Endothelial cell of umbilical vein (primary cell): ENCODE data around the gene RBM47. TPM values are rescaled to one million over a fixed set of nuclear protein-coding genes. Genes with fewer than 3 reads are reported as not detected.

Experiments
- BruUV-seq: library from RNA; stranded (reverse); fragments of 400-500 nt; replicated peaks from 2 replicates; lab custom pipeline; 2021; lab: Mats Ljungman, UMichigan
- CTCF ChIA-PET: fragments of 300-600, 350-600 bp; sonication (Branson Sonifier 250); formaldehyde crosslinking; loops from one replicate; lab custom pipeline; 2021; ENCODE audit warnings: antibody characterized with exemption, inconsistent platforms; lab: Charles Lee
- POLR2A ChIA-PET: fragments of 300-600, 350-600 bp; sonication (Branson Sonifier 250); formaldehyde crosslinking; loops from one replicate; lab custom pipeline; 2021; ENCODE audit warnings: antibody characterized with exemption, inconsistent platforms; lab: Charles Lee
- DNase-seq: peaks from one replicate; pipeline ENCODE4 v3.0.0-alpha.2; 2011; ENCODE audit warnings: low read depth, low spot score
- FAIRE-seq: peaks from 2 replicates; lab custom pipeline; 2011; peaks lifted over from hg19 to GRCh38; lab: Jason Lieb, UNC
- H2AFZ ChIP-seq: 2 replicates; pipeline ENCODE4 v1.6.0; 2012; ENCODE audit warnings: low read depth, low read length, control low read depth, inconsistent platforms
- H3K27ac ChIP-seq: 2 replicates; pipeline ENCODE4 v1.5.1; 2011; ENCODE audit warnings: low read depth, mild to moderate bottlenecking, control low read depth, low read length, moderate library complexity; ENCODE audit not compliant: insufficient read depth
- H3K27me3 ChIP-seq, 2 experiments: 2 replicates each; pipeline versions ENCODE4 v1.6.0 to v1.6.1; 2011; ENCODE audit warnings: low read length in 2 of 2, mixed read lengths in 1 of 2; ENCODE audit not compliant: control insufficient read depth in 2 of 2, insufficient read depth in 2 of 2
- H3K36me3 ChIP-seq, 2 experiments: 2 replicates in 1 of 2; 3 replicates in 1 of 2; pipeline ENCODE4 v1.5.1; 2011; ENCODE audit warnings: low read length in 2 of 2, mild to moderate bottlenecking in 1 of 2, moderate library complexity in 1 of 2; ENCODE audit not compliant: control insufficient read depth in 2 of 2, insufficient read depth in 2 of 2; ENCODE audit errors: extremely low read depth in 1 of 2
- H3K4me1 ChIP-seq: 3 replicates; pipeline ENCODE4 v1.5.1; 2011; ENCODE audit warnings: mild to moderate bottlenecking, low read length; ENCODE audit not compliant: control insufficient read depth, insufficient read depth; ENCODE audit errors: extremely low read depth
- H3K4me2 ChIP-seq: 2 replicates; pipeline ENCODE4 v1.6.1; 2011; ENCODE audit warnings: low read length, control low read depth, mixed read lengths; ENCODE audit not compliant: insufficient read depth
- H3K4me3 ChIP-seq, 3 experiments: fragments of 200-600 bp in 1 of 3; sonication (generic), shearing (Covaris generic) in 1 of 3; replicated peaks in 1 of 3; 2 replicates each; pipeline ENCODE4 v1.5.1; 2011 to 2016; ENCODE audit warnings: control low read depth in 3 of 3, low read length in 3 of 3, mild to moderate bottlenecking in 2 of 3, inconsistent platforms in 1 of 3, low read depth in 1 of 3, moderate library complexity in 1 of 3; ENCODE audit not compliant: insufficient read depth in 1 of 3
- H3K79me2 ChIP-seq: 2 replicates; pipeline ENCODE4 v1.6.0; 2012; ENCODE audit warnings: low read length, inconsistent platforms; ENCODE audit not compliant: control insufficient read depth, insufficient read depth
- H3K9ac ChIP-seq: replicated peaks from 2 replicates; pipeline ENCODE3; 2011; ENCODE audit warnings: low read length, control low read depth; ENCODE audit not compliant: insufficient read depth; ENCODE audit errors: extremely low read depth
- H3K9me1 ChIP-seq: replicated peaks from 3 replicates; pipeline ENCODE4 v1.6.0; 2011; ENCODE audit warnings: mild to moderate bottlenecking, low read length; ENCODE audit not compliant: control insufficient read depth, insufficient read depth; ENCODE audit errors: extremely low read depth
- H3K9me3 ChIP-seq: replicated peaks from 2 replicates; pipeline ENCODE4 v1.5.1; 2012; ENCODE audit warnings: low read length, inconsistent platforms; ENCODE audit not compliant: control insufficient read depth, insufficient read depth
- H4K20me1 ChIP-seq: replicated peaks from 2 replicates; pipeline ENCODE3; 2011; ENCODE audit warnings: mild to moderate bottlenecking, low read length; ENCODE audit not compliant: control insufficient read depth, insufficient read depth; ENCODE audit errors: extremely low read depth
- EZH2 ChIP-seq: IDR thresholded peaks from 2 replicates; pipeline ENCODE4 v1.6.1; 2012; ENCODE audit warnings: borderline replicate concordance, low read depth, mild to moderate bottlenecking, moderate library complexity, low read length, inconsistent platforms; ENCODE audit not compliant: severe bottlenecking
- FOS ChIP-seq: IDR thresholded peaks from 2 replicates; pipeline ENCODE4 v1.6.1; 2011; ENCODE audit warnings: mild to moderate bottlenecking, low read length, moderate library complexity, borderline replicate concordance; ENCODE audit not compliant: insufficient read depth
- GATA2 ChIP-seq: IDR thresholded peaks from 2 replicates; pipeline ENCODE4 v1.7.0; 2011; ENCODE audit warnings: low read depth, mild to moderate bottlenecking, moderate library complexity, mixed read lengths, low read length; ENCODE audit not compliant: insufficient read length, insufficient read depth
- JUN ChIP-seq: IDR thresholded peaks from 2 replicates; pipeline ENCODE4 v1.6.1; 2011; ENCODE audit warnings: borderline replicate concordance, low read depth; ENCODE audit not compliant: insufficient read length, insufficient read depth
- MYC ChIP-seq: IDR thresholded peaks from one replicate; pipeline ENCODE4 v1.6.1; 2011; ENCODE audit warnings: mild to moderate bottlenecking, low read depth, low read length
- POLR2A ChIP-seq: IDR thresholded peaks from 2 replicates; pipeline ENCODE4 v1.6.1; 2012; ENCODE audit warnings: low read depth, mild to moderate bottlenecking, control low read depth, low read length
- POLR2AphosphoS5 ChIP-seq: IDR thresholded peaks from 2 replicates; pipeline ENCODE4 v1.6.1; 2012; ENCODE audit warnings: low read depth, mild to moderate bottlenecking, control low read depth, low read length, moderate library complexity; ENCODE audit not compliant: insufficient read depth
- dilution Hi-C: fragments of 300-500 bp; cut with MboI; formaldehyde crosslinking; loops from one replicate; pipeline ENCODE4 v1.15.0; 2019; ENCODE audit warnings: low sequenced_read_pairs; ENCODE audit not compliant: extremely low pct_ligation_motif_present
- intact Hi-C: fragments of 100-400 bp; cut with micrococcal nuclease; formaldehyde crosslinking; loops from one replicate; pipeline ENCODE4 v1.10.0; 2022
- polyA plus RNA-seq, 4 experiments: library from polyadenylated mRNA; depleted of rRNA in 3 of 4; stranded (reverse) in 3 of 4; unstranded in 1 of 4; fragments of >200 nt; gene quantifications; 2 replicates each; pipeline versions ENCODE4 v1.2.1 to v1.2.3, GENCODE V29; 2011 to 2012; ENCODE audit warnings: missing spikeins in 1 of 4
- total RNA-seq: library from RNA; stranded (reverse); gene quantifications from 2 replicates; pipeline ENCODE4 v1.2.3, GENCODE V29; 2021
- TF ChIP-seq, protein P1 (sequence below), 2 donors: IDR thresholded peaks; 1 replicate in 1 of 2; 2 replicates in 1 of 2; pipeline ENCODE4 v1.5.1; 2011; ENCODE audit warnings: low read length in 2 of 2, mild to moderate bottlenecking in 2 of 2, moderate library complexity in 2 of 2, control low read depth in 1 of 2, inconsistent platforms in 1 of 2, low read depth in 1 of 2; ENCODE audit not compliant: insufficient read depth in 1 of 2; ENCODE audit errors: extremely low read depth in 1 of 2
- TF ChIP-seq, protein P2 (sequence below): IDR thresholded peaks from 2 replicates; pipeline ENCODE4 v1.6.1; 2011; ENCODE audit not compliant: insufficient read depth, insufficient read length

RBM47 gene
- total and polyA plus RNA-seq, 2 donors (not counting 3 experiments of a cell fraction or from before 2014, with no cell fraction given) = not detected

DNA sequence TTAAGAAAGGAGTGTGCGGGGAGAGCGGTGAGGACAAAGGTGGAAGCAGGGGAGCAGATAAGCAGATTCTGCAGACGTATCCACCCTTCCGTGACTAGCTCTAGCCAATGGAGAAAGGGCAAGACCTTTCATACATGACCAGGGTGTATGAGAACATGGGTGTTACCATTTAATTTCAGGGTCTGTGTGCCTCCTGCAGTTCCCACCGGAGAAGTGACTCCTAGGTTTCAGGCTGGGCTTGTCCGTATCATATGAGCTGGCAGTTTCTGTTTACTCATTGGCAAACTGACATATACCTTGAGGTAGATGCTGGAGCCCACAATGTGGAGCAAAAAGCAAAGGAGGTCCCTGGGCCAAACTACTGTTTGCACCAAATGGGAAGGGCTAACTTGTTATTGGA is 6.8 kb downstream of the RBM47 start:
- Histone ChIP-seq H4K20me1 (no peaks in the 10 kb centered on the region), H2AFZ (no peak overlapping the region), H3K27me3 (peaks cover 17 to 20% of the 10 kb centered on the region in 2 experiments), H3K4me2 (no peak overlapping the region), H3K79me2 (no peaks in the 10 kb centered on the region), H3K36me3 (no peaks in the 10 kb centered on the region), H3K9me3 (no peaks in the 10 kb centered on the region), H3K9me1 (no peaks in the 10 kb centered on the region), H3K9ac (no peak overlapping the region), H3K27ac (no peak overlapping the region), H3K4me3 (no peak overlapping the region), H3K4me1 (no peaks in the 10 kb centered on the region)
- dilution Hi-C loops (no loop called here), intact Hi-C loops (no loop called here)
- ChIA-PET CTCF (no interaction called here), POLR2A (no interaction called here)
- no peak for FAIRE-seq
- no peak for TF ChIP-seq MYC
- TF ChIP-seq GATA2 = no peak
- TF ChIP-seq JUN = no peak
- no peak for TF ChIP-seq FOS
- TF ChIP-seq, protein P1, sequence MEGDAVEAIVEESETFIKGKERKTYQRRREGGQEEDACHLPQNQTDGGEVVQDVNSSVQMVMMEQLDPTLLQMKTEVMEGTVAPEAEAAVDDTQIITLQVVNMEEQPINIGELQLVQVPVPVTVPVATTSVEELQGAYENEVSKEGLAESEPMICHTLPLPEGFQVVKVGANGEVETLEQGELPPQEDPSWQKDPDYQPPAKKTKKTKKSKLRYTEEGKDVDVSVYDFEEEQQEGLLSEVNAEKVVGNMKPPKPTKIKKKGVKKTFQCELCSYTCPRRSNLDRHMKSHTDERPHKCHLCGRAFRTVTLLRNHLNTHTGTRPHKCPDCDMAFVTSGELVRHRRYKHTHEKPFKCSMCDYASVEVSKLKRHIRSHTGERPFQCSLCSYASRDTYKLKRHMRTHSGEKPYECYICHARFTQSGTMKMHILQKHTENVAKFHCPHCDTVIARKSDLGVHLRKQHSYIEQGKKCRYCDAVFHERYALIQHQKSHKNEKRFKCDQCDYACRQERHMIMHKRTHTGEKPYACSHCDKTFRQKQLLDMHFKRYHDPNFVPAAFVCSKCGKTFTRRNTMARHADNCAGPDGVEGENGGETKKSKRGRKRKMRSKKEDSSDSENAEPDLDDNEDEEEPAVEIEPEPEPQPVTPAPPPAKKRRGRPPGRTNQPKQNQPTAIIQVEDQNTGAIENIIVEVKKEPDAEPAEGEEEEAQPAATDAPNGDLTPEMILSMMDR (IDR thresholded peaks at IDR 0.05; ENCODE audit: extremely low read depth in 1 of 2, insufficient read depth in 1 of 2, low read depth in 1 of 2, low read length in 2 of 2) = no peak
- no peak for TF ChIP-seq POLR2AphosphoS5
- no peak for TF ChIP-seq POLR2A
- TF ChIP-seq, protein P2, sequence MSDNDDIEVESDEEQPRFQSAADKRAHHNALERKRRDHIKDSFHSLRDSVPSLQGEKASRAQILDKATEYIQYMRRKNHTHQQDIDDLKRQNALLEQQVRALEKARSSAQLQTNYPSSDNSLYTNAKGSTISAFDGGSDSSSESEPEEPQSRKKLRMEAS = no peak
- TF ChIP-seq EZH2 = no peak
- no peak for DNase-seq
- no TSS peak for BruUV-seq
